K562 (cell line): ENCODE data around the gene SEC14L1. TPM values are rescaled to one million over a fixed set of nuclear protein-coding genes. Genes with fewer than 3 reads are reported as not detected.

Experiments
- ATAC-seq: fragments of 200-7000 bp; cut with Tn5 transposase; 3 replicates; pipeline ENCODE4 v1.9.1; 2020; ENCODE audit warnings: moderate library complexity
- BruUV-seq: library from RNA; stranded (reverse); fragments of 400-500 nt; replicated peaks from 2 replicates; lab custom pipeline; 2021; lab: Mats Ljungman, UMichigan
- CTCF ChIA-PET: fragments of 300-600 bp; formaldehyde crosslinking; extraction: SDS; loops from one replicate; lab custom pipeline; 2021; ENCODE audit warnings: low intra/inter-chr PET ratio; lab: Yijun Ruan, JAX
- POLR2A ChIA-PET: fragments of 300-600, 350-650 bp; sonication (Branson Sonifier 250); formaldehyde crosslinking; extraction: SDS; loops from one replicate; lab custom pipeline; 2021; ENCODE audit warnings: antibody characterized with exemption, inconsistent platforms; lab: Yijun Ruan, JAX
- DNase-seq, 4 experiments: peaks; one replicate each; pipeline versions ENCODE4 v3.0.0 to v3.0.0-alpha.2; 2011 to 2018; ENCODE audit warnings: low spot score in 3 of 4, mixed read lengths in 3 of 4; ENCODE audit errors: extremely low read depth in 1 of 4
- FAIRE-seq: peaks from 2 replicates; lab custom pipeline; 2011; peaks lifted over from hg19 to GRCh38; lab: Jason Lieb, UNC
- H2AFZ ChIP-seq: 2 replicates; pipeline ENCODE4 v1.6.0; 2011; ENCODE audit warnings: low read depth, low read length, control low read depth, inconsistent platforms
- H3K27ac ChIP-seq: fragments of 200-600 bp; 3 replicates; pipeline ENCODE4 v1.8.0; 2011; ENCODE audit warnings: low read depth, mild to moderate bottlenecking, control low read depth, inconsistent platforms, low read length, moderate library complexity, mixed read lengths; ENCODE audit errors: extremely low read depth
- H3K27me3 ChIP-seq, 2 experiments: fragments of 300-600 bp in 1 of 2; 2 replicates in 1 of 2; 3 replicates in 1 of 2; pipeline versions ENCODE4 v1.6.0 to v1.8.0; 2011; ENCODE audit warnings: inconsistent platforms in 2 of 2, low read length in 2 of 2, mild to moderate bottlenecking in 1 of 2, mixed read lengths in 1 of 2, moderate library complexity in 1 of 2; ENCODE audit not compliant: control insufficient read depth in 2 of 2, insufficient read depth in 2 of 2
- H3K36me3 ChIP-seq: fragments of 300-600 bp; 3 replicates; pipeline ENCODE4 v1.8.0; 2011; ENCODE audit warnings: mild to moderate bottlenecking, low read length, inconsistent platforms; ENCODE audit not compliant: control insufficient read depth, insufficient read depth
- H3K4me1 ChIP-seq, 2 experiments: fragments of 200-600 bp in 1 of 2; replicated peaks in 1 of 2; 2 replicates in 1 of 2; 3 replicates in 1 of 2; pipeline versions ENCODE4 v1.5.1 to v1.8.0; 2011; ENCODE audit warnings: inconsistent platforms in 2 of 2, low read length in 2 of 2, mild to moderate bottlenecking in 1 of 2, mixed read lengths in 1 of 2, moderate library complexity in 1 of 2; ENCODE audit not compliant: control insufficient read depth in 2 of 2, insufficient read depth in 2 of 2
- H3K4me2 ChIP-seq: 2 replicates; pipeline ENCODE4 v1.6.1; 2011; ENCODE audit warnings: low read length, control low read depth, inconsistent platforms, mixed read lengths; ENCODE audit not compliant: insufficient read depth
- H3K4me3 ChIP-seq: fragments of 200-600 bp; sonication (generic), shearing (Covaris generic); 2 replicates; pipeline ENCODE4 v1.5.1; 2016; ENCODE audit warnings: control low read depth, inconsistent platforms
- H3K79me2 ChIP-seq: fragments of 200-600 bp; 3 replicates; pipeline ENCODE4 v1.8.0; 2011; ENCODE audit warnings: low read length, inconsistent platforms; ENCODE audit not compliant: control insufficient read depth, insufficient read depth
- H3K9ac ChIP-seq, 2 experiments: 2 replicates each; pipeline versions ENCODE4 v1.6.0 to v1.6.1; 2011; ENCODE audit warnings: low read depth in 2 of 2, low read length in 2 of 2, control low read depth in 1 of 2, inconsistent platforms in 1 of 2, mild to moderate bottlenecking in 1 of 2, mixed read lengths in 1 of 2; ENCODE audit not compliant: insufficient read depth in 1 of 2
- H3K9me1 ChIP-seq: one replicate; pipeline ENCODE4 v1.6.0; 2011; ENCODE audit warnings: inconsistent platforms, mild to moderate bottlenecking, low read length, moderate library complexity; ENCODE audit not compliant: control insufficient read depth, insufficient read depth
- H3K9me3 ChIP-seq: replicated peaks from 2 replicates; pipeline ENCODE4 v1.5.1; 2011; ENCODE audit warnings: low read depth, low read length, inconsistent platforms; ENCODE audit not compliant: control insufficient read depth, insufficient read depth
- H4K20me1 ChIP-seq: replicated peaks from 2 replicates; pipeline ENCODE4 v1.6.1; 2011; ENCODE audit warnings: low read length, inconsistent platforms, mixed read lengths; ENCODE audit not compliant: control insufficient read depth, insufficient read depth
- ARID3B ChIP-seq: fragments of 250-450 bp; sonication (Bioruptor Pico); IDR thresholded peaks from 2 replicates; pipeline ENCODE4 v1.4.0; 2020; ENCODE audit warnings: borderline replicate concordance
- CBFA2T2 ChIP-seq: fragments of 450-650 bp; conservative IDR thresholded peaks from 2 replicates; pipeline ENCODE4 v1.6.1; 2017; ENCODE audit warnings: mild to moderate bottlenecking
- DDX20 ChIP-seq: fragments of 450-650 bp; IDR thresholded peaks from 2 replicates; pipeline ENCODE4 v1.6.1; 2016; ENCODE audit warnings: missing genetic modification characterization, low read depth, mild to moderate bottlenecking, missing compliant biosample characterization, moderate library complexity
- ELF2 ChIP-seq: fragments of 250-450 bp; sonication (Bioruptor Pico); IDR thresholded peaks from 2 replicates; pipeline ENCODE4 v1.5.0; 2021; ENCODE audit warnings: mild to moderate bottlenecking
- GABPB1 ChIP-seq: sonication (generic); formaldehyde crosslinking; IDR thresholded peaks from 2 replicates; pipeline ENCODE4 v1.8.0; 2022; ENCODE audit warnings: mild to moderate bottlenecking, missing genetic modification reagents
- KDM1A ChIP-seq, 2 experiments: fragments of 450-650 bp; IDR thresholded peaks; 2 replicates each; pipeline ENCODE4 v1.6.1; 2016; ENCODE audit warnings: mild to moderate bottlenecking in 2 of 2
- KDM2B ChIP-seq: fragments of 250-450 bp; sonication (Bioruptor Pico); IDR thresholded peaks from 2 replicates; pipeline ENCODE4 v1.8.0; 2021; ENCODE audit warnings: mild to moderate bottlenecking, moderate library complexity
- KLF10 ChIP-seq: fragments of 250-450 bp; sonication (Bioruptor Pico); IDR thresholded peaks from 2 replicates; pipeline ENCODE4 v1.6.1; 2021; ENCODE audit warnings: matching md5 sums
- NCOA6 ChIP-seq: fragments of 450-650 bp; IDR thresholded peaks from 2 replicates; pipeline ENCODE4 v1.6.1; 2017; ENCODE audit warnings: mild to moderate bottlenecking
- PPARD ChIP-seq: fragments of 250-450 bp; sonication (Bioruptor Pico); IDR thresholded peaks from 2 replicates; pipeline ENCODE4 v1.8.0; 2022; ENCODE audit warnings: inconsistent platforms, mild to moderate bottlenecking, moderate library complexity
- RBM25 ChIP-seq: fragments of 200-400 bp; formaldehyde crosslinking; IDR thresholded peaks from 2 replicates; pipeline ENCODE4 v1.6.1; 2018; ENCODE audit warnings: low read length, low read depth, moderate library complexity; ENCODE audit not compliant: severe bottlenecking
- SP1 ChIP-seq: sonication (generic); formaldehyde crosslinking; IDR thresholded peaks from 2 replicates; pipeline ENCODE4 v1.8.1; 2022; ENCODE audit warnings: mild to moderate bottlenecking, missing genetic modification reagents
- ZNF143 ChIP-seq: sonication (generic); formaldehyde crosslinking; IDR thresholded peaks from 2 replicates; pipeline ENCODE4 v1.9.0; 2022; ENCODE audit warnings: mild to moderate bottlenecking, missing genetic modification reagents
- ZNF232 ChIP-seq: sonication (generic); formaldehyde crosslinking; IDR thresholded peaks from 2 replicates; pipeline ENCODE4 v1.8.0; 2022; ENCODE audit warnings: mild to moderate bottlenecking, missing genetic modification reagents
- ZNF274 ChIP-seq: IDR thresholded peaks from 2 replicates; pipeline ENCODE4 v1.6.1; 2011; ENCODE audit warnings: low read depth, mild to moderate bottlenecking, low read length, moderate library complexity, borderline replicate concordance
- ZNF3 ChIP-seq: fragments of 250-450 bp; sonication (Bioruptor Pico); IDR thresholded peaks from 2 replicates; pipeline ENCODE4 v1.5.0; 2021; ENCODE audit warnings: mild to moderate bottlenecking, moderate library complexity
- ZNF740 ChIP-seq, 3 experiments: fragments of 200-800 bp in 1 of 3; sonication (Bioruptor generic) in 1 of 3; sonication (generic) in 1 of 3; formaldehyde crosslinking in 1 of 3; IDR thresholded peaks; 2 replicates each; pipeline versions ENCODE4 v1.6.1 to v1.8.0; 2016 to 2022; ENCODE audit warnings: mild to moderate bottlenecking in 2 of 3, missing compliant biosample characterization in 2 of 3, missing genetic modification characterization in 2 of 3, missing genetic modification reagents in 1 of 3
- ZNF766 ChIP-seq: fragments of 200-800 bp; sonication (Bioruptor generic); conservative IDR thresholded peaks from 2 replicates; pipeline ENCODE4 v1.6.1; 2016; ENCODE audit warnings: missing genetic modification characterization, missing compliant biosample characterization
- ZNF77 ChIP-seq: fragments of 250-450 bp; sonication (Bioruptor Pico); IDR thresholded peaks from 2 replicates; pipeline ENCODE4 v1.5.0; 2020
- WGBS: fragments of 100-300 bp; shearing (Covaris generic); methylation state at CpG from one replicate; pipeline ENCODE4 v1.1.6; 2016; ENCODE audit warnings: low coverage, mixed read lengths; ENCODE audit not compliant: insufficient coverage; ENCODE audit errors: missing lambda C conversion rate; 5-methylcytosine and 5-hydroxymethylcytosine counted together
- in situ Hi-C: fragments of 300-500 bp; cut with MboI; formaldehyde crosslinking; loops from 4 replicates; pipeline ENCODE4 v1.15.0; 2018; ENCODE audit warnings: inconsistent platforms, mixed read lengths
- intact Hi-C: fragments of 100-400 bp; cut with micrococcal nuclease; formaldehyde crosslinking; loops from 2 replicates; pipeline ENCODE4 v1.14.2; 2022
- polyA plus RNA-seq, 8 experiments: library from polyadenylated mRNA; depleted of rRNA in 4 of 8; stranded (reverse) in 5 of 8; unstranded in 3 of 8; fragments of >200 nt; fragmentation: Nextera tagmentation in 2 of 8; fragmentation: Illumina TruSeq in 1 of 8; extraction: Ambion mirVana in 2 of 8; extraction: Trizol in 1 of 8; gene quantifications; 2 replicates each; pipeline versions ENCODE4 v1.2.1 to v1.2.3, GENCODE V29; 2011 to 2014; ENCODE audit warnings: inconsistent platforms in 1 of 8, missing spikeins in 1 of 8
- total RNA-seq, 7 experiments: library from RNA; depleted of rRNA in 6 of 7; stranded (reverse); fragments of >200 nt in 6 of 7; fragmentation: Illumina TruSeq in 2 of 7; extraction: Trizol in 2 of 7; gene quantifications; 2 replicates each; pipeline versions ENCODE4 v1.2.1 to v1.2.3, GENCODE V29; 2011 to 2021; ENCODE audit warnings: low replicate concordance in 1 of 7
- TF ChIP-seq, protein P1 (sequence below): IDR thresholded peaks from 2 replicates; pipeline ENCODE4 v1.6.1; 2011; ENCODE audit not compliant: insufficient read length; ENCODE audit errors: extremely low read depth

SEC14L1 gene
- total and polyA plus RNA-seq, 9 of the 15 experiments (the other 6 are each of a cell fraction or from before 2014, with no cell fraction given), result 3.1 to 39.7 (median 15.2) TPM

DNA sequence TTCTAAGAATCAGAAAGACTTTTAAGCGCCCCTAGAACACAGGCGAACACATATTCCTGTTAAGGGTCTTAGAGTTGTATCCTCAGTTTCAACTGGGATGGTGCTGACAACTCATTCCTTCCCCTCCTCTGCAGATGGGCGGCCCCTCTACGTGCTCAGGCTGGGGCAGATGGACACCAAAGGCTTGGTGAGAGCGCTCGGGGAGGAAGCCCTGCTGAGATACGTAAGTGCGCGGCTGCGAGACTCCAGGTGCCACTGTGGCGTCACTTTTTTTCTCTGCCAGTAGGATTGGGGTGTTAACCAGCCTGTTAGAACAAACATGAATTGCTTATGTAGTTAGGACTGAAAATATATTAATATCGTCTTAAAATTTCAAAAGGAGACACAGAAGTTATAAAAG, 62.7 kb downstream of the SEC14L1 start (continued):
- TF ChIP-seq ZNF740 (CRISPR knock-in tag; IDR thresholded peaks at IDR 0.05) (no peak), ZNF740 (tag; IDR thresholded peaks at IDR 0.05) (no peak)

- ChIA-PET POLR2A (interaction anchor here (0.7 kb wide), 1 partner anchor 11 kb away, joined by 3 read pairs; no protein-coding TSS in a partner anchor), CTCF (no interaction called here)
- no peaks in the 10 kb centered on the region for H4K20me1 ChIP-seq
- no peak for TF ChIP-seq SP1 (CRISPR knock-in tag)
- TF ChIP-seq ARID3B, result no peak
- TF ChIP-seq KDM1A (IDR thresholded peaks at IDR 0.05), result no peak
- TF ChIP-seq KDM2B (CRISPR knock-in tag), result no peak
- TF ChIP-seq KLF10 (CRISPR knock-in tag), result no peak
- no peak for TF ChIP-seq ZNF766
- TF ChIP-seq ZNF3 (CRISPR knock-in tag), result no peak
- no peak for TF ChIP-seq RBM25
- TF ChIP-seq NCOA6, result no peak
- TF ChIP-seq PPARD (CRISPR knock-in tag), result no peak
- no peak for TF ChIP-seq ZNF232 (CRISPR knock-in tag)
- no peak for TF ChIP-seq GABPB1 (CRISPR knock-in tag)
- no peak for TF ChIP-seq ELF2
- no peak for TF ChIP-seq DDX20 (tag)
- no peak for TF ChIP-seq ZNF143
- TF ChIP-seq ZNF274, result no peak
- TF ChIP-seq CBFA2T2, result no peak
- TF ChIP-seq ZNF77 (CRISPR knock-in tag), result no peak
- TF ChIP-seq, protein P1, sequence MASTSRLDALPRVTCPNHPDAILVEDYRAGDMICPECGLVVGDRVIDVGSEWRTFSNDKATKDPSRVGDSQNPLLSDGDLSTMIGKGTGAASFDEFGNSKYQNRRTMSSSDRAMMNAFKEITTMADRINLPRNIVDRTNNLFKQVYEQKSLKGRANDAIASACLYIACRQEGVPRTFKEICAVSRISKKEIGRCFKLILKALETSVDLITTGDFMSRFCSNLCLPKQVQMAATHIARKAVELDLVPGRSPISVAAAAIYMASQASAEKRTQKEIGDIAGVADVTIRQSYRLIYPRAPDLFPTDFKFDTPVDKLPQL, result no peak
- DNase-seq, result no peak
- H3K9ac ChIP-seq, result peak overlapping the region in 1 of 2 experiments; percentile 73; a peak in 2 of 4 replicates
- in situ Hi-C loops, result no loop called here
- no peak for FAIRE-seq
- peaks cover 0 to 4% of the 10 kb centered on the region in 2 experiments; a peak in 1 of 5 replicates for H3K4me1 ChIP-seq
- no TSS peak for BruUV-seq
- intact Hi-C loops, result no loop called here
- ATAC-seq, result no peak
- H3K27ac ChIP-seq, result no peak overlapping the region
- peaks cover 72% of the 10 kb centered on the region; the same call in 2 of the 3 replicates for H3K36me3 ChIP-seq
- no peaks in the 10 kb centered on the region for H3K9me3 ChIP-seq
- 89% methylated on average over 13 of the region's 13 CpGs for WGBS
- no peaks in the 10 kb centered on the region for H3K79me2 ChIP-seq
- H3K27me3 ChIP-seq, result no peaks in the 10 kb centered on the region
- no peak overlapping the region for H2AFZ ChIP-seq
- H3K9me1 ChIP-seq, result no peaks in the 10 kb centered on the region
- no peak overlapping the region for H3K4me3 ChIP-seq
- no peak overlapping the region for H3K4me2 ChIP-seq
Measured at GRCh38 chr17:77203846-77204245, 63.1 kb downstream of the SEC14L1 start.
